H9 (cell line): ENCODE results near the gene LKAAEAR1. TPM values are rescaled to one million over a fixed set of nuclear protein-coding genes. Genes with fewer than 3 reads are reported as not detected.

Source experiments
- DNase-seq: peaks from one replicate; pipeline ENCODE4 v3.0.0-alpha.2; 2017
- H2AFZ ChIP-seq: one replicate; pipeline ENCODE4 v1.6.1; 2013; ENCODE audit warnings: mild to moderate bottlenecking, low read length, control low read depth, moderate library complexity
- H2AK5ac ChIP-seq: 2 replicates; pipeline ENCODE4 v1.6.1; 2013; ENCODE audit warnings: low read length, control low read depth, mixed read lengths; ENCODE audit not compliant: insufficient read length
- H2BK120ac ChIP-seq: one replicate; pipeline ENCODE4 v1.6.1; 2013; ENCODE audit warnings: low read depth, mild to moderate bottlenecking, low read length, control low read depth, inconsistent platforms; ENCODE audit not compliant: poor library complexity, severe bottlenecking
- H2BK12ac ChIP-seq: 2 replicates; pipeline ENCODE4 v1.6.1; 2013; ENCODE audit warnings: low read length, control low read depth, mixed read lengths, low read depth; ENCODE audit not compliant: insufficient read length
- H2BK15ac ChIP-seq: 2 replicates; pipeline ENCODE4 v1.6.1; 2013; ENCODE audit warnings: low read depth, low read length, control low read depth
- H2BK20ac ChIP-seq: one replicate; pipeline ENCODE4 v1.6.1; 2013; ENCODE audit warnings: low read depth, mild to moderate bottlenecking, low read length, control low read depth, inconsistent platforms; ENCODE audit not compliant: poor library complexity, severe bottlenecking
- H2BK5ac ChIP-seq: 2 replicates; pipeline ENCODE4 v1.6.1; 2013; ENCODE audit warnings: low read length, control low read depth, mixed read lengths; ENCODE audit not compliant: insufficient read length
- H3K14ac ChIP-seq: 2 replicates; pipeline ENCODE4 v1.6.1; 2013; ENCODE audit warnings: low read length, control low read depth; ENCODE audit not compliant: insufficient read depth
- H3K18ac ChIP-seq: 2 replicates; pipeline ENCODE4 v1.6.1; 2013; ENCODE audit warnings: low read depth, mild to moderate bottlenecking, mixed read lengths, low read length, control low read depth; ENCODE audit not compliant: insufficient read length
- H3K23ac ChIP-seq: 2 replicates; pipeline ENCODE4 v1.6.1; 2013; ENCODE audit warnings: low read length, control low read depth, mixed read lengths, low read depth; ENCODE audit not compliant: insufficient read length
- H3K23me2 ChIP-seq: 2 replicates; pipeline ENCODE4 v1.6.1; 2013; ENCODE audit warnings: low read depth, mild to moderate bottlenecking, mixed read lengths, low read length, control low read depth; ENCODE audit not compliant: insufficient read length, poor library complexity, severe bottlenecking
- H3K27ac ChIP-seq: 2 replicates; pipeline ENCODE4 v1.5.1; 2013; ENCODE audit warnings: low read length, control low read depth, mixed read lengths, low read depth; ENCODE audit not compliant: insufficient read length
- H3K27me3 ChIP-seq: 2 replicates; pipeline ENCODE4 v1.6.1; 2013; ENCODE audit warnings: low read length, control low read depth, inconsistent platforms; ENCODE audit not compliant: insufficient read depth
- H3K4ac ChIP-seq: 2 replicates; pipeline ENCODE4 v1.6.1; 2013; ENCODE audit warnings: low read depth, mild to moderate bottlenecking, control low read depth, inconsistent platforms, low read length, moderate library complexity
- H3K4me1 ChIP-seq: 2 replicates; pipeline ENCODE4 v1.6.1; 2013; ENCODE audit warnings: low read length, control low read depth, inconsistent platforms; ENCODE audit not compliant: insufficient read depth
- H3K4me2 ChIP-seq: 2 replicates; pipeline ENCODE4 v1.6.1; 2013; ENCODE audit warnings: low read length, control low read depth, mixed read lengths; ENCODE audit not compliant: insufficient read length, insufficient read depth
- H3K56ac ChIP-seq: 2 replicates; pipeline ENCODE4 v1.6.1; 2013; ENCODE audit warnings: low read depth, mild to moderate bottlenecking, mixed read lengths, low read length, control low read depth; ENCODE audit not compliant: insufficient read length
- H3K79me1 ChIP-seq: 2 replicates; pipeline ENCODE4 v1.6.1; 2013; ENCODE audit warnings: low read depth, mild to moderate bottlenecking, moderate library complexity, low read length, control low read depth, inconsistent platforms; ENCODE audit not compliant: insufficient read depth, poor library complexity, severe bottlenecking
- H3K79me2 ChIP-seq: 2 replicates; pipeline ENCODE4 v1.6.1; 2013; ENCODE audit warnings: low read length, control low read depth, inconsistent platforms; ENCODE audit not compliant: insufficient read depth
- H3K9ac ChIP-seq: 2 replicates; pipeline ENCODE4 v1.6.1; 2013; ENCODE audit warnings: low read length, control low read depth, mixed read lengths; ENCODE audit not compliant: insufficient read length; ENCODE audit errors: extremely low read depth
- H3K9me3 ChIP-seq: one replicate; pipeline ENCODE4 v1.6.1; 2013; ENCODE audit warnings: low read depth, low read length, inconsistent platforms; ENCODE audit not compliant: control insufficient read depth
- H3T11ph ChIP-seq: one replicate; pipeline ENCODE4 v1.6.1; 2013; ENCODE audit warnings: mild to moderate bottlenecking, low read length, control low read depth, inconsistent platforms
- H4K20me1 ChIP-seq: one replicate; pipeline ENCODE4 v1.6.1; 2013; ENCODE audit not compliant: control insufficient read depth, insufficient read length, insufficient read depth
- H4K5ac ChIP-seq: 2 replicates; pipeline ENCODE4 v1.6.1; 2013; ENCODE audit warnings: low read depth, mild to moderate bottlenecking, mixed read lengths, low read length, control low read depth; ENCODE audit not compliant: insufficient read length
- H4K8ac ChIP-seq: replicated peaks from 2 replicates; pipeline ENCODE4 v1.6.1; 2013; ENCODE audit warnings: low read length, control low read depth, mixed read lengths, low read depth; ENCODE audit not compliant: insufficient read length
- H4K91ac ChIP-seq: 2 replicates; pipeline ENCODE4 v1.6.1; 2013; ENCODE audit warnings: low read depth, mild to moderate bottlenecking, moderate library complexity, mixed read lengths, low read length, control low read depth; ENCODE audit not compliant: insufficient read length
- H3K27ac Mint-ChIP-seq, 3 experiments: 2 replicates in 2 of 3; 3 replicates in 1 of 3; pipeline ENCODE4 v1.8.0; 2020 to 2021; ENCODE audit warnings: mixed read lengths in 3 of 3, mild to moderate bottlenecking in 1 of 3, moderate library complexity in 1 of 3
- H3K27me3 Mint-ChIP-seq: 2 replicates; pipeline ENCODE4 v1.8.0; 2021; ENCODE audit warnings: low read depth, mild to moderate bottlenecking, moderate library complexity, mixed read lengths
- H3K36me3 Mint-ChIP-seq, 3 experiments: 2 replicates in 2 of 3; 3 replicates in 1 of 3; pipeline ENCODE4 v1.8.0; 2020 to 2021; ENCODE audit warnings: low read depth in 3 of 3, mixed read lengths in 3 of 3; ENCODE audit not compliant: insufficient read depth in 1 of 3
- H3K4me1 Mint-ChIP-seq, 2 experiments: 2 replicates each; pipeline ENCODE4 v1.8.0; 2020; ENCODE audit warnings: mixed read lengths in 2 of 2
- H3K4me3 Mint-ChIP-seq, 2 experiments: 2 replicates in 1 of 2; 3 replicates in 1 of 2; pipeline ENCODE4 v1.8.0; 2020 to 2021; ENCODE audit warnings: mild to moderate bottlenecking in 2 of 2, mixed read lengths in 2 of 2, moderate library complexity in 1 of 2
- H3K9me3 Mint-ChIP-seq, 2 experiments: 2 replicates in 1 of 2; 3 replicates in 1 of 2; pipeline ENCODE4 v1.8.0; 2020; ENCODE audit warnings: mild to moderate bottlenecking in 2 of 2, mixed read lengths in 2 of 2, moderate library complexity in 1 of 2
- CTCF ChIP-seq: fragments of 200-600 bp; sonication (generic); conservative IDR thresholded peaks from 3 replicates; pipeline ENCODE4 v1.8.0; 2021; ENCODE audit warnings: antibody characterized with exemption, mild to moderate bottlenecking
- WGBS: extraction: QIAGEN DNeasy Blood & Tissue Kit; methylation state at CpG from one replicate; pipeline ENCODE4 v1.1.7; 2013; ENCODE audit warnings: missing lambda C conversion rate, low lambda C conversion rate, mixed read lengths; ENCODE audit not compliant: insufficient read length; ENCODE audit errors: extremely low coverage; 5-methylcytosine and 5-hydroxymethylcytosine counted together
- total RNA-seq: library from RNA; stranded (reverse); gene quantifications from 2 replicates; pipeline ENCODE4 v1.2.1, GENCODE V29; 2021

The LKAAEAR1 gene
- total RNA-seq, 1 experiment from 2014 or later: 0.39 TPM

- no peak overlapping the region for H2AK5ac ChIP-seq
- Mint-ChIP-seq H3K27ac (no peak overlapping the region), H3K9me3 (no peaks in the 10 kb centered on the region), H3K4me1 (peaks cover 20 to 25% of the 10 kb centered on the region in 2 experiments), H3K36me3 (no peaks in the 10 kb centered on the region; a peak in 2 of 7 replicates), H3K4me3 (no peak overlapping the region), H3K27me3 (peaks cover 20% of the 10 kb centered on the region)
- no CpG with 5 or more reads among the region's 8 CpGs for WGBS
- H3K27ac ChIP-seq: no peak overlapping the region
- no peak overlapping the region for H3K23ac ChIP-seq
- no peak overlapping the region for H3K9ac ChIP-seq
- no peak overlapping the region for H2BK15ac ChIP-seq
- no peak overlapping the region for H2BK120ac ChIP-seq
- no peak overlapping the region for H4K5ac ChIP-seq
- H3K4me1 ChIP-seq: no peaks in the 10 kb centered on the region; the same call in 1 of the 2 replicates
- peaks cover 6% of the 10 kb centered on the region for H3K23me2 ChIP-seq
- H3K9me3 ChIP-seq: no peaks in the 10 kb centered on the region
- no peak overlapping the region for H3T11ph ChIP-seq
- no peak overlapping the region for H3K18ac ChIP-seq
- H3K4me2 ChIP-seq: no peak overlapping the region
- DNase-seq: no peak
- no peaks in the 10 kb centered on the region for H3K79me2 ChIP-seq
- H2BK20ac ChIP-seq: no peak overlapping the region
- H3K56ac ChIP-seq: no peak overlapping the region
- no peak overlapping the region for H3K4ac ChIP-seq
- H2AFZ ChIP-seq: no peak overlapping the region
- H3K27me3 ChIP-seq: no peaks in the 10 kb centered on the region
- no peak overlapping the region for H2BK5ac ChIP-seq
- H2BK12ac ChIP-seq: no peak overlapping the region
- H4K20me1 ChIP-seq: no peaks in the 10 kb centered on the region
- H3K79me1 ChIP-seq: no peaks in the 10 kb centered on the region
- no peak for TF ChIP-seq CTCF
- H4K91ac ChIP-seq: no peak overlapping the region
- H3K14ac ChIP-seq: no peak overlapping the region
- H4K8ac ChIP-seq: no peak overlapping the region
Measured at GRCh38 chr20:64077094-64077493, 7.1 kb downstream of the LKAAEAR1 start.
